G401.6 (cell line): ENCODE results near the gene TPGS2.
"Not testable (repeated sequence)": the region's sequence is repeated elsewhere in the genome, so short reads cannot be mapped to it uniquely, and the experiment has no call there.

ENCODE experiments used
- FAIRE-seq: peaks from 2 replicates; lab custom pipeline; 2012; peaks lifted over from hg19 to GRCh38; lab: Jason Lieb, UNC

The TPGS2 gene

GRCh38 chr18:36821681-36822080, 7.1 kb downstream of the TPGS2 start:
- FAIRE-seq = no peak

GRCh38 chr18:36819621-36820020, 9.2 kb downstream of the TPGS2 start:
- no peak for FAIRE-seq

- FAIRE-seq = no peak
Measured at GRCh38 chr18:36818652-36819051, 10.2 kb downstream of the TPGS2 start.

- FAIRE-seq = no peak
Measured at GRCh38 chr18:36817039-36817438, 11.8 kb downstream of the TPGS2 start.

GRCh38 chr18:36816096-36816495, 12.7 kb downstream of the TPGS2 start:
- not testable (repeated sequence) for FAIRE-seq

- FAIRE-seq = no peak
Measured at GRCh38 chr18:36814994-36815393, 13.8 kb downstream of the TPGS2 start.

GRCh38 chr18:36813824-36814223, 15.0 kb downstream of the TPGS2 start:
- FAIRE-seq = no peak

- no peak for FAIRE-seq
Measured at GRCh38 chr18:36813101-36813775, 15.6 kb downstream of the TPGS2 start.

GRCh38 chr18:36812678-36813077, 16.1 kb downstream of the TPGS2 start:
- no peak for FAIRE-seq

- no peak for FAIRE-seq
Measured at GRCh38 chr18:36811955-36812354, 16.8 kb downstream of the TPGS2 start.

GRCh38 chr18:36811430-36811829, 17.4 kb downstream of the TPGS2 start:
- FAIRE-seq = no peak

- FAIRE-seq = peak; percentile 91
Measured at GRCh38 chr18:36809590-36810381, 19.0 kb downstream of the TPGS2 start.

GRCh38 chr18:36808681-36809080, 20.1 kb downstream of the TPGS2 start:
- FAIRE-seq = no peak

GRCh38 chr18:36805105-36805504, 23.7 kb downstream of the TPGS2 start:
- no peak for FAIRE-seq

GRCh38 chr18:36798738-36799473, 29.9 kb downstream of the TPGS2 start:
- no peak for FAIRE-seq

- FAIRE-seq = no peak
Measured at GRCh38 chr18:36792634-36793283, 36.0 kb downstream of the TPGS2 start.

GRCh38 chr18:36786686-36787085, 42.1 kb downstream of the TPGS2 start:
- no peak for FAIRE-seq

GRCh38 chr18:36783792-36784191, 45.0 kb downstream of the TPGS2 start:
- FAIRE-seq = no peak

GRCh38 chr18:36782710-36783109, 46.1 kb downstream of the TPGS2 start:
- FAIRE-seq = no peak

- FAIRE-seq = no peak
Measured at GRCh38 chr18:36780748-36781147, 48.1 kb downstream of the TPGS2 start.

- no peak for FAIRE-seq
Measured at GRCh38 chr18:36777566-36777965, 51.2 kb downstream of the TPGS2 start.

- FAIRE-seq = no peak
Measured at GRCh38 chr18:36776650-36777049, 52.2 kb downstream of the TPGS2 start.

GRCh38 chr18:36775396-36775795, 53.4 kb downstream of the TPGS2 start:
- no peak for FAIRE-seq
